H1 (cell line): ENCODE measurements around the gene CADM1. TPM values are rescaled to one million over a fixed set of nuclear protein-coding genes. Genes with fewer than 3 reads are reported as not detected.

ENCODE experiments used
- CTCF ChIA-PET: fragments of 300-600 bp; sonication (Branson Sonifier 250); formaldehyde crosslinking; loops from one replicate; lab custom pipeline; 2021; ENCODE audit not compliant: partially characterized antibody; lab: Charles Lee
- POLR2A ChIA-PET: fragments of 300-600 bp; sonication (Branson Sonifier 250); formaldehyde crosslinking; loops from one replicate; lab custom pipeline; 2021; ENCODE audit warnings: inconsistent platforms; ENCODE audit not compliant: partially characterized antibody; lab: Charles Lee
- DNase-seq, 2 experiments: peaks; one replicate each; pipeline versions ENCODE4 v3.0.0 to v3.0.0-alpha.2; 2010 to 2022; ENCODE audit warnings: low spot score in 2 of 2, low read depth in 1 of 2, mixed read lengths in 1 of 2
- FAIRE-seq: peaks from 2 replicates; lab custom pipeline; 2011; peaks lifted over from hg19 to GRCh38; lab: Jason Lieb, UNC
- H2AFZ ChIP-seq: 2 replicates; pipeline ENCODE4 v1.8.1; 2012; ENCODE audit warnings: low read length, inconsistent platforms
- H2AK5ac ChIP-seq: 2 replicates; pipeline ENCODE4 v1.6.1; 2013; ENCODE audit warnings: low read depth, low read length
- H2BK120ac ChIP-seq: replicated peaks from 2 replicates; pipeline ENCODE3; 2013; ENCODE audit warnings: low read depth, low read length, inconsistent platforms
- H2BK12ac ChIP-seq: 2 replicates; pipeline ENCODE4 v1.6.1; 2013; ENCODE audit warnings: low read depth, low read length
- H2BK15ac ChIP-seq: 2 replicates; pipeline ENCODE4 v1.6.1; 2013; ENCODE audit warnings: low read length
- H2BK20ac ChIP-seq: 2 replicates; pipeline ENCODE4 v1.6.1; 2013; ENCODE audit warnings: low read length
- H2BK5ac ChIP-seq: 2 replicates; pipeline ENCODE4 v1.6.1; 2013; ENCODE audit warnings: low read depth, low read length
- H3K14ac ChIP-seq: 2 replicates; pipeline ENCODE4 v1.6.1; 2013; ENCODE audit warnings: inconsistent platforms; ENCODE audit not compliant: insufficient read length
- H3K18ac ChIP-seq: 2 replicates; pipeline ENCODE4 v1.6.1; 2013; ENCODE audit warnings: low read length; ENCODE audit errors: extremely low read depth
- H3K23ac ChIP-seq: 2 replicates; pipeline ENCODE4 v1.6.1; 2013; ENCODE audit warnings: inconsistent platforms; ENCODE audit not compliant: insufficient read length
- H3K23me2 ChIP-seq: 2 replicates; pipeline ENCODE4 v1.6.1; 2013; ENCODE audit warnings: low read depth, low read length
- H3K27ac ChIP-seq: 2 replicates; pipeline ENCODE4 v1.6.1; 2011; ENCODE audit warnings: low read depth, low read length, inconsistent platforms
- H3K27me3 ChIP-seq, 4 experiments: replicated peaks in 1 of 4; 1 replicate in 1 of 4; 2 replicates in 3 of 4; pipeline versions ENCODE4 v1.6.1 to v1.8.1; 2011 to 2013; ENCODE audit warnings: low read length in 3 of 4, mild to moderate bottlenecking in 3 of 4, inconsistent platforms in 2 of 4, mixed read lengths in 2 of 4, moderate library complexity in 1 of 4; ENCODE audit not compliant: control insufficient read depth in 3 of 4, insufficient read depth in 3 of 4; ENCODE audit errors: extremely low read depth in 1 of 4
- H3K36me3 ChIP-seq, 4 experiments: 2 replicates each; pipeline versions ENCODE4 v1.6.1 to v1.8.1; 2011 to 2013; ENCODE audit warnings: mild to moderate bottlenecking in 4 of 4, low read length in 3 of 4, moderate library complexity in 2 of 4, control low read depth in 1 of 4, inconsistent platforms in 1 of 4; ENCODE audit not compliant: insufficient read depth in 4 of 4, control insufficient read depth in 2 of 4
- H3K4ac ChIP-seq: replicated peaks from 2 replicates; pipeline ENCODE3; 2013; ENCODE audit warnings: low read length, low read depth, mixed read lengths, inconsistent platforms; ENCODE audit not compliant: insufficient read length
- H3K4me1 ChIP-seq, 4 experiments: replicated peaks in 1 of 4; 1 replicate in 1 of 4; 2 replicates in 3 of 4; pipeline versions ENCODE4 v1.6.1 to v1.8.1; 2011 to 2013; ENCODE audit warnings: low read length in 3 of 4, inconsistent platforms in 2 of 4, mixed read lengths in 1 of 4; ENCODE audit not compliant: insufficient read depth in 4 of 4, control insufficient read depth in 3 of 4
- H3K4me2 ChIP-seq, 2 experiments: 2 replicates each; pipeline versions ENCODE4 v1.6.1 to v1.8.1; 2011 to 2013; ENCODE audit warnings: low read depth in 2 of 2, low read length in 2 of 2, control low read depth in 1 of 2, inconsistent platforms in 1 of 2, mild to moderate bottlenecking in 1 of 2; ENCODE audit not compliant: insufficient read depth in 1 of 2
- H3K4me3 ChIP-seq, 4 experiments: fragments of 200-600, 300-600 bp in 1 of 4; sonication (generic), shearing (Covaris generic), sonication (Bioruptor Twin) in 1 of 4; 2 replicates each; pipeline versions ENCODE4 v1.5.1 to v1.8.1; 2011 to 2016; ENCODE audit warnings: low read length in 4 of 4, low read depth in 3 of 4, control low read depth in 2 of 4, inconsistent platforms in 2 of 4, mild to moderate bottlenecking in 2 of 4, mixed read lengths in 1 of 4, moderate library complexity in 1 of 4; ENCODE audit not compliant: insufficient read depth in 2 of 4; ENCODE audit errors: extremely low read depth in 1 of 4
- H3K56ac ChIP-seq: replicated peaks from 2 replicates; pipeline ENCODE3; 2013; ENCODE audit warnings: low read depth, mild to moderate bottlenecking, mixed read lengths, low read length, inconsistent platforms; ENCODE audit not compliant: insufficient read length
- H3K79me1 ChIP-seq: 2 replicates; pipeline ENCODE4 v1.6.1; 2013; ENCODE audit warnings: low read depth, low read length, control low read depth
- H3K79me2 ChIP-seq, 2 experiments: 2 replicates each; pipeline versions ENCODE4 v1.6.1 to v1.8.1; 2012 to 2013; ENCODE audit warnings: low read length in 2 of 2, mild to moderate bottlenecking in 2 of 2, inconsistent platforms in 1 of 2; ENCODE audit not compliant: insufficient read depth in 2 of 2, control insufficient read depth in 1 of 2
- H3K9ac ChIP-seq, 4 experiments: replicated peaks in 1 of 4; 1 replicate in 1 of 4; 2 replicates in 3 of 4; pipeline versions ENCODE4 v1.6.1 to v1.8.1; 2011 to 2013; ENCODE audit warnings: low read depth in 3 of 4, low read length in 3 of 4, control low read depth in 2 of 4, mild to moderate bottlenecking in 2 of 4, moderate library complexity in 2 of 4, inconsistent platforms in 1 of 4; ENCODE audit errors: extremely low read depth in 1 of 4
- H3K9me3 ChIP-seq, 2 experiments: 2 replicates each; pipeline versions ENCODE4 v1.6.1 to v1.8.1; 2012 to 2013; ENCODE audit warnings: mild to moderate bottlenecking in 2 of 2, moderate library complexity in 2 of 2, control low read depth in 1 of 2, inconsistent platforms in 1 of 2, low read depth in 1 of 2, low read length in 1 of 2, mixed read lengths in 1 of 2; ENCODE audit not compliant: insufficient read depth in 2 of 2
- H4K20me1 ChIP-seq, 2 experiments: replicated peaks in 1 of 2; 2 replicates each; pipeline versions ENCODE3 to v1.8.1; 2011 to 2013; ENCODE audit warnings: inconsistent platforms in 2 of 2, low read length in 2 of 2, mild to moderate bottlenecking in 1 of 2; ENCODE audit not compliant: insufficient read depth in 2 of 2, control insufficient read depth in 1 of 2
- H4K5ac ChIP-seq: 2 replicates; pipeline ENCODE4 v1.6.1; 2013; ENCODE audit warnings: low read length, low read depth, mixed read lengths, inconsistent platforms; ENCODE audit not compliant: insufficient read length
- H4K8ac ChIP-seq: 2 replicates; pipeline ENCODE4 v1.8.0; 2013; ENCODE audit warnings: mild to moderate bottlenecking, moderate library complexity, low read length, inconsistent platforms; ENCODE audit not compliant: insufficient read depth; ENCODE audit errors: extremely low read depth
- H4K91ac ChIP-seq: replicated peaks from 2 replicates; pipeline ENCODE3; 2013; ENCODE audit warnings: low read length, mixed read lengths, inconsistent platforms; ENCODE audit not compliant: insufficient read length
- BCL11A ChIP-seq, 2 experiments: IDR thresholded peaks; one replicate each; pipeline ENCODE4 v1.6.1; 2011; ENCODE audit warnings: low read depth in 2 of 2, low read length in 2 of 2, mild to moderate bottlenecking in 2 of 2
- CEBPB ChIP-seq: IDR thresholded peaks from 2 replicates; pipeline ENCODE4 v1.6.1; 2012; ENCODE audit warnings: low read depth, low read length
- CTBP2 ChIP-seq: IDR thresholded peaks from 2 replicates; pipeline ENCODE4 v1.7.0; 2011; ENCODE audit warnings: borderline replicate concordance, mild to moderate bottlenecking, moderate library complexity, mixed read lengths, low read length; ENCODE audit not compliant: insufficient read depth, insufficient read length
- CTCF ChIP-seq, 3 experiments: IDR thresholded peaks; 1 replicate in 2 of 3; 2 replicates in 1 of 3; pipeline versions ENCODE4 v1.5.1 to v1.6.1; 2011; ENCODE audit warnings: low read length in 3 of 3, mild to moderate bottlenecking in 3 of 3, inconsistent platforms in 2 of 3, low read depth in 1 of 3, moderate library complexity in 1 of 3; ENCODE audit not compliant: insufficient read depth in 1 of 3; ENCODE audit errors: control extremely low read depth in 1 of 3
- HDAC6 ChIP-seq: IDR thresholded peaks from one replicate; pipeline ENCODE4 v1.7.1; 2012; ENCODE audit warnings: low read depth, mild to moderate bottlenecking, inconsistent platforms, low read length, moderate library complexity
- RXRA ChIP-seq: IDR thresholded peaks from 2 replicates; pipeline ENCODE4 v1.6.1; 2011; ENCODE audit warnings: low read depth, mild to moderate bottlenecking, low read length, moderate library complexity; ENCODE audit not compliant: insufficient read depth
- SIX5 ChIP-seq: IDR thresholded peaks from 2 replicates; pipeline ENCODE4 v1.6.1; 2011; ENCODE audit warnings: mild to moderate bottlenecking, low read depth, low read length
- SP1 ChIP-seq: IDR thresholded peaks from 2 replicates; pipeline ENCODE4 v1.6.1; 2011; ENCODE audit warnings: low read depth, low read length
- WGBS, 2 experiments: shearing (Covaris generic) in 1 of 2; methylation state at CpG; one replicate each; pipeline versions ENCODE4 v1.1.6 to v1.1.7; 2013 to 2015; ENCODE audit warnings: low lambda C conversion rate in 2 of 2, mixed read lengths in 2 of 2, inconsistent platforms in 1 of 2, low coverage in 1 of 2, missing lambda C conversion rate in 1 of 2; ENCODE audit not compliant: insufficient replicate concordance in 2 of 2, insufficient coverage in 1 of 2, insufficient read length in 1 of 2; ENCODE audit errors: extremely low coverage in 1 of 2, missing lambda C conversion rate in 1 of 2; 5-methylcytosine and 5-hydroxymethylcytosine counted together
- polyA plus RNA-seq, 7 experiments: library from polyadenylated mRNA; depleted of rRNA in 3 of 7; stranded (reverse) in 5 of 7; unstranded in 2 of 7; fragments of >200 nt in 5 of 7; fragments of 200-250 nt in 2 of 7; gene quantifications; 1 replicate in 5 of 7; 2 replicates in 1 of 7; 4 replicates in 1 of 7; pipeline versions ENCODE4 v1.2.1 to v1.2.3, GENCODE V29; 2011 to 2013; ENCODE audit warnings: missing spikeins in 2 of 7, mixed read lengths in 2 of 7
- total RNA-seq: library from RNA; stranded (reverse); fragmentation: NEBNext Ultra II Directional; extraction: Animal tissue kit (Norgen Biotek cat#: 25700); gene quantifications from 2 replicates; pipeline ENCODE4 v1.2.1, GENCODE V29; 2021
- TF ChIP-seq, protein P1 (sequence below): IDR thresholded peaks from 2 replicates; pipeline ENCODE4 v1.6.1; 2011; ENCODE audit warnings: low read length, improper control_type of control experiment

CADM1 gene
- total and polyA plus RNA-seq, 2 of the 8 experiments (the other 6 are each of a cell fraction or from before 2014, with no cell fraction given) = 8.3 to 25.3 TPM

DNA sequence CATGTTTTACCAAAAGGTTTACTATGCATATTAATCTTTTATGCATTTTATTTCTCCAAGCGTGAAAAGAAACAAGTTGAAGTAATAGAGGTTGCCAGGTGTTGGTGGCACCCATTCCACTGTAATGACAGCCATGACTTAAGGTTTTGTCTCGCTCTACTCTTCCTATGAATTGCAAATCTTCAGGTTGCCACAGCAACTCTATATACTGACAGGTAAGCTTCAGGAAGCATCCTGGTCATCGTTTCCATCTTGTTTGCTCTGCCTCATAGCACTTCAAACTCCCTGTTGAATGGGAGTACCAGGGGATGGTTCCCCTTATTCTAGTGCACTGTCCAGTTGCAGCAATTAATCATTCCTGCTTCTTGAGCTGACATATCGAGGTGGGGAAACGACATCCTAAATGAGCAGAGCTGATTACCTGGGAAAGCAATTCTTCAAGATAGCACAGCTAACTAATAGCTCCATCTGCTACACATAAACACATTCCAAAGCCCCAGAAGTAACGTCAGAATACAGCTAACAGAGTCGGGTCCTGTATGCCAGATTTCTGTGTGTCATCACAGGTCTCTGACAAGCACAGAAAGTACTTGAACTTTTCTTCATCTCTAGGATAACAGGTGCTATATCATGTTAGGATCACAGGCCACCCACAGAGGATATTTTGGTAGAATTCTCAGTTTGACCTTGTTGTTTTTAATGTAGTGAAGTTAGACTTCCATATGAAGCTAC is 80.3 kb downstream of the CADM1 start:
- ChIA-PET POLR2A (no interaction called here), CTCF (interaction anchor here (1.3 to 1.8 kb wide), 3 partner anchors 12 to 90 kb away, joined by 3 to 6 read pairs (median 5); no protein-coding TSS in a partner anchor)
- no peak overlapping the region for H3K23ac ChIP-seq
- H3K23me2 ChIP-seq = no peaks in the 10 kb centered on the region
- 81% methylated on average over 7 of the region's 7 CpGs; no CpG with 5 or more reads in 1 of the 2 experiments for WGBS, 2 experiments
- no peak overlapping the region for H2AFZ ChIP-seq
- H3K4me2 ChIP-seq = no peak overlapping the region
- H2AK5ac ChIP-seq = no peak overlapping the region
- no peak overlapping the region for H2BK20ac ChIP-seq
- no peak overlapping the region for H3K4ac ChIP-seq
- no peak overlapping the region for H3K56ac ChIP-seq
- H3K18ac ChIP-seq = no peak overlapping the region
- H3K27ac ChIP-seq = no peak overlapping the region
- no peaks in the 10 kb centered on the region for H3K36me3 ChIP-seq
- no peaks in the 10 kb centered on the region for H3K27me3 ChIP-seq
- H2BK5ac ChIP-seq = no peak overlapping the region
- no peak overlapping the region for H4K5ac ChIP-seq
- H3K4me3 ChIP-seq = no peak overlapping the region
- H2BK12ac ChIP-seq = no peak overlapping the region
- DNase-seq (no peak), FAIRE-seq (peak; percentile 84)
- H3K9me3 ChIP-seq = no peaks in the 10 kb centered on the region
- H2BK120ac ChIP-seq = no peak overlapping the region
- H3K79me1 ChIP-seq = no peaks in the 10 kb centered on the region
- no peak overlapping the region for H4K91ac ChIP-seq
- H3K14ac ChIP-seq = no peak overlapping the region
- peaks cover 0 to 13% (median 11%) of the 10 kb centered on the region in 4 experiments; a peak in 4 of 7 replicates for H3K4me1 ChIP-seq
- no peak overlapping the region for H4K8ac ChIP-seq
- H3K9ac ChIP-seq = no peak overlapping the region
- H4K20me1 ChIP-seq = no peaks in the 10 kb centered on the region
- H3K79me2 ChIP-seq = no peaks in the 10 kb centered on the region
- no peak overlapping the region for H2BK15ac ChIP-seq
- TF ChIP-seq RXRA = no peak
- TF ChIP-seq CEBPB = no peak
- TF ChIP-seq SIX5 = no peak
- no peak for TF ChIP-seq HDAC6
- TF ChIP-seq, protein P1, sequence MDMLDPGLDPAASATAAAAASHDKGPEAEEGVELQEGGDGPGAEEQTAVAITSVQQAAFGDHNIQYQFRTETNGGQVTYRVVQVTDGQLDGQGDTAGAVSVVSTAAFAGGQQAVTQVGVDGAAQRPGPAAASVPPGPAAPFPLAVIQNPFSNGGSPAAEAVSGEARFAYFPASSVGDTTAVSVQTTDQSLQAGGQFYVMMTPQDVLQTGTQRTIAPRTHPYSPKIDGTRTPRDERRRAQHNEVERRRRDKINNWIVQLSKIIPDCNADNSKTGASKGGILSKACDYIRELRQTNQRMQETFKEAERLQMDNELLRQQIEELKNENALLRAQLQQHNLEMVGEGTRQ = no peak
- no peak for TF ChIP-seq CTBP2
- no peak for TF ChIP-seq CTCF (IDR thresholded peaks at IDR 0.05; ENCODE audit: control extremely low read depth in 1 of 3, insufficient read depth in 1 of 3, low read depth in 1 of 3, low read length in 3 of 3)
- TF ChIP-seq SP1 = no peak
- no peak for TF ChIP-seq BCL11A (IDR thresholded peaks at IDR 0.05; ENCODE audit: low read depth in 2 of 2, low read length in 2 of 2)
